Suprapubic skin (tissue), 4 donors: ENCODE results near the gene CDK11B.

Experiments used
- CTCF ChIP-seq, 2 donors: fragments of 200-600 bp in 1 of 2; fragments of 450-650 bp in 1 of 2; sonication (generic) in 1 of 2; IDR thresholded peaks; one replicate each; pipeline ENCODE4 v1.5.1; 2016 to 2019; ENCODE audit warnings: antibody characterized with exemption in 2 of 2, mild to moderate bottlenecking in 1 of 2, moderate library complexity in 1 of 2
- EP300 ChIP-seq: sonication (generic); formaldehyde crosslinking; IDR thresholded peaks from one replicate; pipeline ENCODE4 v1.6.1; 2017; ENCODE audit warnings: antibody characterized with exemption
- POLR2A ChIP-seq, 2 donors: fragments of 450-650 bp; IDR thresholded peaks; one replicate each; pipeline ENCODE4 v1.6.1; 2017; ENCODE audit warnings: antibody characterized with exemption in 2 of 2, mild to moderate bottlenecking in 2 of 2, moderate library complexity in 2 of 2
- POLR2AphosphoS5 ChIP-seq, 3 donors: sonication (generic); formaldehyde crosslinking; IDR thresholded peaks; one replicate each; pipeline ENCODE4 v1.6.1; 2017; ENCODE audit warnings: antibody characterized with exemption in 3 of 3

- TF ChIP-seq CTCF (IDR thresholded peaks at IDR 0.05) (no peak), EP300 (no peak), POLR2A (IDR thresholded peaks at IDR 0.05) (no peak), POLR2AphosphoS5 (IDR thresholded peaks at IDR 0.05) (no peak)
These were observed 43.9 kb downstream of the CDK11B start for GRCh38 chr1:1614954-1615255.
